Mammary epithelial cell (primary cell): ENCODE measurements around the gene ARHGEF38.

ENCODE experiments used
- EZH2 ChIP-seq: IDR thresholded peaks from 2 replicates; pipeline ENCODE4 v1.6.1; 2012; ENCODE audit warnings: low read length, inconsistent platforms, borderline replicate concordance
- TF ChIP-seq, protein P1 (sequence below), 2 donors: IDR thresholded peaks in 1 of 2; conservative IDR thresholded peaks in 1 of 2; 2 replicates each; pipeline ENCODE4 v1.5.1; 2011 to 2012; ENCODE audit warnings: inconsistent platforms in 2 of 2, low read length in 2 of 2, mild to moderate bottlenecking in 2 of 2, control low read depth in 1 of 2, low read depth in 1 of 2; ENCODE audit not compliant: insufficient read depth in 1 of 2; ENCODE audit errors: extremely low read depth in 1 of 2

DNA sequence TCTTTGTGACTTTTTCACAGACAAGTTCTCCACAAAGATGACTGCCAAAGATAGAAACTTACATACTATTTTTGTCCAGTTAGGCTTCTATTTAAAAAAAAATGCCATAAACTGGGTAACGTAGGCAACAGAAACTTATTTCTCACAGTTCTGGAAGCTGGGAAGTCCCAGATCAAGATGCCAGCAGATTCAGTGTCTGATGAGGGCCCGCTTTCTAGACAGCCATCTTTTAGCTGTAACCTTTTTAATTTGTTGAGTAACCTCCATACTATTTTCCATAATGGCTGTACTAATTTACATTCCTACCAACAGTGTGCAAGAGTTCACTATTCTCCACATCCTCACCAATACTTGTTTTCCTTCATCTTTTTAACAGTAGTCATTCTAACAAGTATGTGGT is 55.5 kb downstream of the ARHGEF38 start:
- TF ChIP-seq, protein P1, sequence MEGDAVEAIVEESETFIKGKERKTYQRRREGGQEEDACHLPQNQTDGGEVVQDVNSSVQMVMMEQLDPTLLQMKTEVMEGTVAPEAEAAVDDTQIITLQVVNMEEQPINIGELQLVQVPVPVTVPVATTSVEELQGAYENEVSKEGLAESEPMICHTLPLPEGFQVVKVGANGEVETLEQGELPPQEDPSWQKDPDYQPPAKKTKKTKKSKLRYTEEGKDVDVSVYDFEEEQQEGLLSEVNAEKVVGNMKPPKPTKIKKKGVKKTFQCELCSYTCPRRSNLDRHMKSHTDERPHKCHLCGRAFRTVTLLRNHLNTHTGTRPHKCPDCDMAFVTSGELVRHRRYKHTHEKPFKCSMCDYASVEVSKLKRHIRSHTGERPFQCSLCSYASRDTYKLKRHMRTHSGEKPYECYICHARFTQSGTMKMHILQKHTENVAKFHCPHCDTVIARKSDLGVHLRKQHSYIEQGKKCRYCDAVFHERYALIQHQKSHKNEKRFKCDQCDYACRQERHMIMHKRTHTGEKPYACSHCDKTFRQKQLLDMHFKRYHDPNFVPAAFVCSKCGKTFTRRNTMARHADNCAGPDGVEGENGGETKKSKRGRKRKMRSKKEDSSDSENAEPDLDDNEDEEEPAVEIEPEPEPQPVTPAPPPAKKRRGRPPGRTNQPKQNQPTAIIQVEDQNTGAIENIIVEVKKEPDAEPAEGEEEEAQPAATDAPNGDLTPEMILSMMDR (conservative IDR thresholded peaks at IDR 0.05 in 1 of 2, IDR thresholded peaks at IDR 0.05 in 1 of 2; ENCODE audit: extremely low read depth in 1 of 2, insufficient read depth in 1 of 2, low read depth in 1 of 2, low read length in 2 of 2) = no peak
- TF ChIP-seq EZH2 = no peak
